ENCODE data around the gene SPACDR. TPM values are rescaled to one million over a fixed set of nuclear protein-coding genes. Genes with fewer than 3 reads are reported as not detected.

Gene SPACDR
- total RNA-seq, 1 donor from 2014 or later = 2.8 TPM

DNA sequence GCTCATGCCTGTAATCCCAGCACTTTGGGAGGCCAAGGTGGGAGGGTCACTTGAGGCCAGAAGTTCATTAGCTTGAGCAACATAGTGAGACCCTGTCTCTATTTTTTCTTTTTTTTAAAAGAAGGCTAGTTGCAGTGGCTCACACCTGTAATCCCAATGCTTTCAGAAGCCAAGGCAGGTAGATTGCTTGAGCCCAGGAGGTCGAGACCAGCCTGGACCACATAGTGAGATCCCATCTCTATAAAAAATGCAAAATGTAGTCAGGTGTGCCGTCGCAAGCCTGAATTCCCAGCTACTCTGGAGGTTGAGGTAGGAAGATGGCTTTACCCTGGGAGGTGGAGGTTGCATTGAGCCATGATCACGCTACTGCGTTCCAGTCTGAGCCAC lies 27.1 kb upstream of the SPACDR start:
- no peak for DNase-seq (ENCODE audit: extremely low spot score, unreplicated experiment)
- H3K36me3 Mint-ChIP-seq = no peaks in the 10 kb centered on the region
- no peak overlapping the region for H3K27ac Mint-ChIP-seq
- H3K27me3 Mint-ChIP-seq = no peaks in the 10 kb centered on the region
- no peak overlapping the region for H3K4me3 Mint-ChIP-seq
- no peaks in the 10 kb centered on the region for H3K9me3 Mint-ChIP-seq
- peaks cover 11% of the 10 kb centered on the region for H3K4me1 Mint-ChIP-seq (ENCODE audit: unreplicated experiment)
- TF ChIP-seq, protein P1, sequence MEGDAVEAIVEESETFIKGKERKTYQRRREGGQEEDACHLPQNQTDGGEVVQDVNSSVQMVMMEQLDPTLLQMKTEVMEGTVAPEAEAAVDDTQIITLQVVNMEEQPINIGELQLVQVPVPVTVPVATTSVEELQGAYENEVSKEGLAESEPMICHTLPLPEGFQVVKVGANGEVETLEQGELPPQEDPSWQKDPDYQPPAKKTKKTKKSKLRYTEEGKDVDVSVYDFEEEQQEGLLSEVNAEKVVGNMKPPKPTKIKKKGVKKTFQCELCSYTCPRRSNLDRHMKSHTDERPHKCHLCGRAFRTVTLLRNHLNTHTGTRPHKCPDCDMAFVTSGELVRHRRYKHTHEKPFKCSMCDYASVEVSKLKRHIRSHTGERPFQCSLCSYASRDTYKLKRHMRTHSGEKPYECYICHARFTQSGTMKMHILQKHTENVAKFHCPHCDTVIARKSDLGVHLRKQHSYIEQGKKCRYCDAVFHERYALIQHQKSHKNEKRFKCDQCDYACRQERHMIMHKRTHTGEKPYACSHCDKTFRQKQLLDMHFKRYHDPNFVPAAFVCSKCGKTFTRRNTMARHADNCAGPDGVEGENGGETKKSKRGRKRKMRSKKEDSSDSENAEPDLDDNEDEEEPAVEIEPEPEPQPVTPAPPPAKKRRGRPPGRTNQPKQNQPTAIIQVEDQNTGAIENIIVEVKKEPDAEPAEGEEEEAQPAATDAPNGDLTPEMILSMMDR (conservative IDR thresholded peaks at IDR 0.05) = no peak

DNA sequence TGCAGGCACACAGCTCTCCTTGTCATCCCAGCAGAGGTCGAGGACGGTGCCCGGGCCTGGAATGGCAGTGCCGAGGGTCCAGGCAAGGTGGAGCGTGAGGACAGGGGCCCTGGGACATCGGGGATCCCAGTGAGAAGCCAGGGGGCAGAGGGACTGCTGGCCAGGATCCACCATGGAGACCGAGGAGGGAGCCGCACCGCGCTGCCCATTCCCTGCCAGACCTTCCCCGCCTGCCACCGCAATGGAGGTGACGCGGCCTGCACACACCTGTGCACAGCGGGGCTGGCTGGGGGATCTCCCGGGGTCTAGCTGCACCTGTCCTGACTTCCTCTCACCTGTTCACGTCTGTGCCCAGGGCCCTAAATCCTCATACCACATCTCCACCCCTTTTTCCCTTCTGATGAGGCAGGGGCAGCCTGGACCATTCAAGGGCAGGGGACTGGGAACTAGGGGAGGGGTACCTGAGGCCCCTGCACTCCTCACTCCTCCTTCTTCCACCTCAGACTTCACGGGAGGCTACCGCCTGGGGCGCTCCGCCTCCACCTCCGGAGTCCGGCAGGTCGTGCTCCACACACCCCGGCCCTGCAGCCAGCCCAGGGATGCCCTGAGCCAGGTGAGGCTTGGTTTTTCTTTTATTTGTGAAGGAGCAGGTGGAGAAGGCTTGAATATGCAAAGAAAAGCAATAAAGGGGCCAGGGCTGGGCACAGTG lies 26.6 kb upstream of the SPACDR start:
- peak overlapping the region; percentile 43 for H3K27ac Mint-ChIP-seq
- H3K9me3 Mint-ChIP-seq = no peaks in the 10 kb centered on the region
- TF ChIP-seq, protein P1 (conservative IDR thresholded peaks at IDR 0.05) = no peak
- H3K4me3 Mint-ChIP-seq = peak overlapping the region; percentile 57
- H3K36me3 Mint-ChIP-seq = no peaks in the 10 kb centered on the region
- H3K4me1 Mint-ChIP-seq (ENCODE audit: unreplicated experiment) = peaks cover 16% of the 10 kb centered on the region
- no peak for DNase-seq (ENCODE audit: extremely low spot score, unreplicated experiment)
- H3K27me3 Mint-ChIP-seq = no peaks in the 10 kb centered on the region

DNA sequence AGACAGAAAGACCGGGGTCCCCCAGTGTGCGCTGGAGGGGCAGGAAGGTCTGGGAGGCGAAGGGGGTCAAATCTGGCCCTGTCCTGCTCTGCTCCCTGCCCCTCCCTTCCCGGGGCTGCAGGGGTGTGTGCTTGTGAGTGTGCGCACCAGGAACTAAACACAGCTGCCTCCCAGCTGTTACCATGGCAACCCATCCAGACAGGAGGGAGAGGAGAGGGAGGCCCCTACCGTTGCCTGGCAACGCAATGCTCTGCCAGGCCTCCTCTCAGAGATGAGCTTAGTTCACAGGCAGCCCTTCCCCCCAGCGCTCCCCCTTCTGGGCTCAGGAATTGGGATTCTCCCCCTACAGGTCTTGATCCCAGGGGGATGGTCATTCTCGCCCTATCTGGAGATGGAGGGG lies 25.8 kb upstream of the SPACDR start:
- no peaks in the 10 kb centered on the region for H3K9me3 Mint-ChIP-seq
- TF ChIP-seq, protein P1 (conservative IDR thresholded peaks at IDR 0.05) = no peak
- no peaks in the 10 kb centered on the region for H3K27me3 Mint-ChIP-seq
- peaks cover 22% of the 10 kb centered on the region for H3K4me1 Mint-ChIP-seq (ENCODE audit: unreplicated experiment)
- peak overlapping the region; percentile 57 for H3K4me3 Mint-ChIP-seq
- peak; percentile 88 for DNase-seq (ENCODE audit: extremely low spot score, unreplicated experiment)
- H3K36me3 Mint-ChIP-seq = no peaks in the 10 kb centered on the region
- peak overlapping the region; percentile 43 for H3K27ac Mint-ChIP-seq

DNA sequence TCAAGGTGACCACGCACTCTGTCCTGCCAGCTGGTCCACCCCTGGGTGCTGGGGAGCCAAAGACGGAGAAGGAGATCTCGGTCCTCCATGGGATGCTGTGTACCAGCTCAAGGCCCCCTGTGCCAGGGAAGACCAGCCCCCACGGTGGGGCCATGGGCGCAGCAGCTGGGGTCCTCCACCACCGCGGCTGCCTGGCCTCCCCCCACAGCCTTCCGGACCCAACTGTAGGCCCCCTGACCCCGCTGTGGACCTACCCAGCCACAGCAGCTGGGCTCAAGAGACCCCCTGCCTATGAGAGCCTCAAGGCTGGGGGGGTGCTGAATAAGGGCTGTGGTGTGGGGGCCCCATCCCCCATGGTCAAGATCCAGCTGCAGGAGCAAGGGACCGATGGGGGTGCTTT lies 25.1 kb upstream of the SPACDR start:
- Mint-ChIP-seq H3K4me3 (no peak overlapping the region), H3K4me1 (ENCODE audit: unreplicated experiment) (peaks cover 26% of the 10 kb centered on the region), H3K9me3 (no peaks in the 10 kb centered on the region), H3K27me3 (no peaks in the 10 kb centered on the region), H3K27ac (peak overlapping the region; percentile 58), H3K36me3 (no peaks in the 10 kb centered on the region)
- TF ChIP-seq, protein P1 (conservative IDR thresholded peaks at IDR 0.05) = no peak
- DNase-seq (ENCODE audit: extremely low spot score, unreplicated experiment) = no peak

DNA sequence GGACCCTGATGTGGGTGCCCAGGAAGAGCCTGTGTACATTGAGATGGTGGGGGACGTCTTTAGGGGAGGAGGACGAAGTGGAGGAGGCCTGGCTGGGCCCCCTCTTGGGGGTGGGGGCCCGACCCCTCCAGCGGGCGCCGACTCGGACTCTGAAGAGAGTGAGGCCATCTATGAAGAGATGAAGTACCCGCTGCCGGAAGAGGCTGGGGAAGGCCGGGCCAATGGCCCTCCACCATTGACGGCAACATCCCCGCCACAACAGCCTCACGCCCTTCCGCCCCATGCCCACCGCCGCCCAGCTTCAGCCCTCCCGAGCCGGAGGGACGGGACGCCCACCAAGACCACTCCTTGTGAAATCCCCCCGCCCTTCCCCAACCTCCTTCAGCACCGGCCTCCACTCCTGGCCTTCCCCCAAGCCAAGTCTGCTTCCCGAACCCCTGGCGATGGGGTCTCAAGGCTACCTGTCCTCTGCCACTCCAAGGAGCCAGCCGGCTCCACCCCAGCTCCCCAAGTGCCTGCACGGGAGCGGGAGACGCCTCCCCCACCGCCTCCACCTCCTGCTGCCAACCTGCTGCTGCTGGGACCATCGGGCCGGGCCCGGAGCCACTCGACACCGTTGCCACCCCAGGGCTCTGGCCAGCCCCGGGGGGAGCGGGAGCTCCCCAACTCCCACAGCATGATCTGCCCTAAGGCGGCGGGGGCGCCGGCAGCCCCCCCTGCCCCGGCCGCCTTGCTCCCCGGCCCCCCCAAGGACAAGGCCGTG lies 24.5 kb upstream of the SPACDR start:
- no peak overlapping the region for H3K27ac Mint-ChIP-seq
- H3K27me3 Mint-ChIP-seq = no peaks in the 10 kb centered on the region
- no peak for DNase-seq (ENCODE audit: extremely low spot score, unreplicated experiment)
- H3K36me3 Mint-ChIP-seq = no peaks in the 10 kb centered on the region
- H3K9me3 Mint-ChIP-seq = no peaks in the 10 kb centered on the region
- H3K4me1 Mint-ChIP-seq (ENCODE audit: unreplicated experiment) = peaks cover 26% of the 10 kb centered on the region
- H3K4me3 Mint-ChIP-seq = no peak overlapping the region
- TF ChIP-seq, protein P1 (conservative IDR thresholded peaks at IDR 0.05) = no peak

Measured in type B pancreatic cell (in vitro differentiated cells).